ENCODE results near the gene EGF.

DNA sequence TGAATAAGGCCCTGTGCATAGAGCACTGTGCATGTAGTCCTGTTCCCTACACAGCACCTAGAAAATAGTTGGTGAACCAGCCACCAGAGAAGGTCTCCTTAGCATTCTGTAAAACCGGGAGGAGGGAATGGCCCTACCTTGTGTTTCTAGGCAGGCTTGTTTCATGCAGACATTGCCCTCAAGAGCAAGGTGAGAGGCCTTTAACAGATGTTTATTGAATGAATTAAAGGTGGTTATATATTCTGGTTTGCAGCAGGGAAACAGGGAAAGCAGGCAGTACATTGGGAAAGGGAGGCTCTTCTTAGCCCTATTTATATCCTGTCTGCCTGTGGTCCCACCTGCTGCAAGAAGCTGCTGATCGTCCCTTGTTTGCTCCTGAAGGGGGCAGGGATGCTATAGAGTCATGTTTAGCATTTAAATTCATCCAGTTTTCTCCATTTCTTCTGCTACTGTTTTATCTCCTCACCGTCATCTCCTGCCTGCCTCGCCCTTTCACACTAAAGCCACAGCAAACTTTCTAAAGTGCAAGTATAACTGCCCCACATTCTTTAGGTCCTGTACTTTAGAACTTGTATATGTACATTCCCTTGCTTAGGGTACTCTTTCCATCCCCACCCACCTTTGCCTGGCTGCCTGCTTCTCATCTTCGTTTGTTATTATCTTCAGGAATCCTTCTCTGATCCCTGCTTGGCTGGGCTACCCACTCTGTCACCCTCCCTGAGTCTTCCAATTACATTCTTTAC, 60.3 kb downstream of the EGF start:
- TF ChIP-seq, protein P1, sequence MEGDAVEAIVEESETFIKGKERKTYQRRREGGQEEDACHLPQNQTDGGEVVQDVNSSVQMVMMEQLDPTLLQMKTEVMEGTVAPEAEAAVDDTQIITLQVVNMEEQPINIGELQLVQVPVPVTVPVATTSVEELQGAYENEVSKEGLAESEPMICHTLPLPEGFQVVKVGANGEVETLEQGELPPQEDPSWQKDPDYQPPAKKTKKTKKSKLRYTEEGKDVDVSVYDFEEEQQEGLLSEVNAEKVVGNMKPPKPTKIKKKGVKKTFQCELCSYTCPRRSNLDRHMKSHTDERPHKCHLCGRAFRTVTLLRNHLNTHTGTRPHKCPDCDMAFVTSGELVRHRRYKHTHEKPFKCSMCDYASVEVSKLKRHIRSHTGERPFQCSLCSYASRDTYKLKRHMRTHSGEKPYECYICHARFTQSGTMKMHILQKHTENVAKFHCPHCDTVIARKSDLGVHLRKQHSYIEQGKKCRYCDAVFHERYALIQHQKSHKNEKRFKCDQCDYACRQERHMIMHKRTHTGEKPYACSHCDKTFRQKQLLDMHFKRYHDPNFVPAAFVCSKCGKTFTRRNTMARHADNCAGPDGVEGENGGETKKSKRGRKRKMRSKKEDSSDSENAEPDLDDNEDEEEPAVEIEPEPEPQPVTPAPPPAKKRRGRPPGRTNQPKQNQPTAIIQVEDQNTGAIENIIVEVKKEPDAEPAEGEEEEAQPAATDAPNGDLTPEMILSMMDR (IDR thresholded peaks at IDR 0.05; ENCODE audit: insufficient read depth, low read length, poor library complexity, severe bottlenecking) = no peak
- no peak for TF ChIP-seq EZH2phosphoT487 (conservative IDR thresholded peaks at IDR 0.05; ENCODE audit: low read length)

Measured in SU-DHL-6 (cell line).